Measurements from ENCODE around the gene HP1BP3.

Gene HP1BP3

DNA sequence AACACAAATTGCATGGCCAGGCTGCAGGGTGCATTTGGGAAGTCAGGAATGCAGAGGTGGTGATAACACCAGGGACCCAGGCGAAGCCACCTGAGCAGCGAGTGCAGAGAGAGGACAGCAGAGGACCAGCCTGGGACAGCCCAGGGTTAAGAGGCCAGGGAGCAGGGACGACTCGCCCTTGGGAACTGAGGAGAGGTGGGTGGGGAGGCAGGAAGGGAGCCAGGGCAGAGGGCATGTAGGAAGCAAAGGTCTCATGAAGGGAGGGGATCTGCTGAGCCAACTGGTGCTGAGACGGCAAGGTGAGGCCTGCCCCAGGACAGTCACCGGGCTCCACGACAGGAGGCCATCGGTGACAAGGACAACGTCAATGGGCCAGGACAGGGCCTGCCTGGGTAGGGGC is 85.7 kb downstream of the HP1BP3 start:
- no peaks in the 10 kb centered on the region for H3K9me2 ChIP-seq (replicated peaks; ENCODE audit: low read depth, low read length)
- no peaks in the 10 kb centered on the region for H3K79me2 ChIP-seq (ENCODE audit: insufficient read depth, low read length)
- H3K36me3 ChIP-seq (ENCODE audit: insufficient read depth, low read length): no peaks in the 10 kb centered on the region
- H4K20me1 ChIP-seq (ENCODE audit: insufficient read depth, low read length, poor library complexity, severe bottlenecking): no peaks in the 10 kb centered on the region
- H2AFZ ChIP-seq (ENCODE audit: low read length): no peak overlapping the region
- H3K4me1 ChIP-seq (ENCODE audit: insufficient read depth, low read length, poor library complexity, severe bottlenecking): peaks cover 3% of the 10 kb centered on the region
- no peaks in the 10 kb centered on the region for H3K9me3 ChIP-seq (ENCODE audit: insufficient read depth, low read depth, low read length)
- H3F3A ChIP-seq (ENCODE audit: low read depth): no peaks in the 10 kb centered on the region
- H3K27me3 ChIP-seq (ENCODE audit: insufficient read depth, low read length, poor library complexity, severe bottlenecking): no peaks in the 10 kb centered on the region
- no peak overlapping the region for H3K4me2 ChIP-seq (ENCODE audit: low read depth, low read length, poor library complexity, severe bottlenecking)
- H3K9ac ChIP-seq (ENCODE audit: low read depth, low read length, poor library complexity, severe bottlenecking): no peak overlapping the region
- no peak overlapping the region for H3K4me3 ChIP-seq (ENCODE audit: low read length, poor library complexity, severe bottlenecking)
- no peak for TF ChIP-seq EZH2phosphoT487 (IDR thresholded peaks at IDR 0.05; ENCODE audit: borderline replicate concordance)
- TF ChIP-seq, protein P1, sequence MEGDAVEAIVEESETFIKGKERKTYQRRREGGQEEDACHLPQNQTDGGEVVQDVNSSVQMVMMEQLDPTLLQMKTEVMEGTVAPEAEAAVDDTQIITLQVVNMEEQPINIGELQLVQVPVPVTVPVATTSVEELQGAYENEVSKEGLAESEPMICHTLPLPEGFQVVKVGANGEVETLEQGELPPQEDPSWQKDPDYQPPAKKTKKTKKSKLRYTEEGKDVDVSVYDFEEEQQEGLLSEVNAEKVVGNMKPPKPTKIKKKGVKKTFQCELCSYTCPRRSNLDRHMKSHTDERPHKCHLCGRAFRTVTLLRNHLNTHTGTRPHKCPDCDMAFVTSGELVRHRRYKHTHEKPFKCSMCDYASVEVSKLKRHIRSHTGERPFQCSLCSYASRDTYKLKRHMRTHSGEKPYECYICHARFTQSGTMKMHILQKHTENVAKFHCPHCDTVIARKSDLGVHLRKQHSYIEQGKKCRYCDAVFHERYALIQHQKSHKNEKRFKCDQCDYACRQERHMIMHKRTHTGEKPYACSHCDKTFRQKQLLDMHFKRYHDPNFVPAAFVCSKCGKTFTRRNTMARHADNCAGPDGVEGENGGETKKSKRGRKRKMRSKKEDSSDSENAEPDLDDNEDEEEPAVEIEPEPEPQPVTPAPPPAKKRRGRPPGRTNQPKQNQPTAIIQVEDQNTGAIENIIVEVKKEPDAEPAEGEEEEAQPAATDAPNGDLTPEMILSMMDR (conservative IDR thresholded peaks at IDR 0.05; ENCODE audit: low read length): no peak

- Histone ChIP-seq H3F3A (ENCODE audit: low read depth) (no peaks in the 10 kb centered on the region), H4K20me1 (ENCODE audit: insufficient read depth, low read length, poor library complexity, severe bottlenecking) (no peaks in the 10 kb centered on the region), H3K4me1 (ENCODE audit: insufficient read depth, low read length, poor library complexity, severe bottlenecking) (peaks cover 3% of the 10 kb centered on the region), H3K9me2 (replicated peaks; ENCODE audit: low read depth, low read length) (no peaks in the 10 kb centered on the region), H3K4me3 (ENCODE audit: low read length, poor library complexity, severe bottlenecking) (no peak overlapping the region), H3K9me3 (ENCODE audit: insufficient read depth, low read depth, low read length) (no peaks in the 10 kb centered on the region), H3K9ac (ENCODE audit: low read depth, low read length, poor library complexity, severe bottlenecking) (no peak overlapping the region), H3K27me3 (ENCODE audit: insufficient read depth, low read length, poor library complexity, severe bottlenecking) (no peaks in the 10 kb centered on the region), H3K79me2 (ENCODE audit: insufficient read depth, low read length) (no peaks in the 10 kb centered on the region), H2AFZ (ENCODE audit: low read length) (no peak overlapping the region), H3K36me3 (ENCODE audit: insufficient read depth, low read length) (no peaks in the 10 kb centered on the region), H3K4me2 (ENCODE audit: low read depth, low read length, poor library complexity, severe bottlenecking) (no peak overlapping the region)
- TF ChIP-seq EZH2phosphoT487 (IDR thresholded peaks at IDR 0.05; ENCODE audit: borderline replicate concordance): no peak
- TF ChIP-seq, protein P1 (conservative IDR thresholded peaks at IDR 0.05; ENCODE audit: low read length): no peak
These were observed 86.4 kb downstream of the HP1BP3 start for GRCh38 chr1:20700636-20701215.

GRCh38 chr1:20699558-20699957 is 87.5 kb downstream of the HP1BP3 start:
- H3K27me3 ChIP-seq (ENCODE audit: insufficient read depth, low read length, poor library complexity, severe bottlenecking): no peaks in the 10 kb centered on the region
- no peak overlapping the region for H3K9ac ChIP-seq (ENCODE audit: low read depth, low read length, poor library complexity, severe bottlenecking)
- H3K79me2 ChIP-seq (ENCODE audit: insufficient read depth, low read length): no peaks in the 10 kb centered on the region
- peaks cover 3% of the 10 kb centered on the region for H3K4me1 ChIP-seq (ENCODE audit: insufficient read depth, low read length, poor library complexity, severe bottlenecking)
- H3K4me3 ChIP-seq (ENCODE audit: low read length, poor library complexity, severe bottlenecking): no peak overlapping the region
- TF ChIP-seq, protein P1 (conservative IDR thresholded peaks at IDR 0.05; ENCODE audit: low read length): no peak
- no peak for TF ChIP-seq EZH2phosphoT487 (IDR thresholded peaks at IDR 0.05; ENCODE audit: borderline replicate concordance)
- no peak overlapping the region for H3K4me2 ChIP-seq (ENCODE audit: low read depth, low read length, poor library complexity, severe bottlenecking)
- H3K9me2 ChIP-seq (replicated peaks; ENCODE audit: low read depth, low read length): no peaks in the 10 kb centered on the region
- H3F3A ChIP-seq (ENCODE audit: low read depth): no peaks in the 10 kb centered on the region
- H3K36me3 ChIP-seq (ENCODE audit: insufficient read depth, low read length): no peaks in the 10 kb centered on the region
- no peaks in the 10 kb centered on the region for H3K9me3 ChIP-seq (ENCODE audit: insufficient read depth, low read depth, low read length)
- H4K20me1 ChIP-seq (ENCODE audit: insufficient read depth, low read length, poor library complexity, severe bottlenecking): no peaks in the 10 kb centered on the region
- H2AFZ ChIP-seq (ENCODE audit: low read length): no peak overlapping the region
